Measurements from ENCODE around the gene ADPRH. TPM values are rescaled to one million over a fixed set of nuclear protein-coding genes. Genes with fewer than 3 reads are reported as not detected.

The ADPRH gene
- total and polyA plus RNA-seq, 10 of the 15 experiments (the other 5 are each of a cell fraction or from before 2014, with no cell fraction given) = 2.3 to 32.6 (median 19.0) TPM

DNA sequence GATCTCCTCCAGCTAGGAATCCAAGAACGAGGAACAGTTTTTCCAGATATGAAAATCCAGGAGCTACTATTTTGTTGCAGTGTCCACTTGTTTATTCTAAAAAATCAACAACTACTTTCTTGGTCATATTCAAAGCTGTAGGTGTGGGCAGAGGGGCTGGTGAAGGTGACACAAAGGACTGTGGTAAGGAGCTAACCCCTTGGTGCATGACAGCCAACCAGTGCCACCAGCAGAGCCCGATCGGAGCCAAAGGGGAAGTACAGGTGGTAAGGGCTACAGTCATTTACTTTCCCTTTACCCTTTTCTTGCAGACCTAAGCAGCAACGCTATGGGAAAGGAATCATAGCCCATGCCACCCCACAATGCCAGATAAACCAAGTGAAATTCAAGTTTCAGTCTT lies 49.1 kb downstream of the ADPRH start:
- ChIA-PET POLR2A (interaction anchor here (0.6 to 6.1 kb wide), 10 partner anchors 9 to 78 kb away, joined by 3 to 103 read pairs (median 4); partner anchors contain the start of genes COX17 and PLA1A), CTCF (interaction anchor here (0.7 to 3.5 kb wide), 12 partner anchors 8 to 73 kb away, joined by 3 to 42 read pairs (median 8); partner anchors contain the start of gene CD80), SMC1A (ENCODE audit: uncharacterized antibody, unreplicated experiment) (interaction anchor here (0.7 to 9.4 kb wide), 12 partner anchors 9 to 130 kb away, joined by 3 to 128 read pairs (median 8); partner anchors contain the start of genes COX17 and TIMMDC1), RAD21 (ENCODE audit: unreplicated experiment) (interaction anchor here (0.6 to 7.8 kb wide), 14 partner anchors 9 to 155 kb away, joined by 3 to 103 read pairs (median 6); partner anchors contain the start of genes CD80 and COX17)
- BruUV-seq (replicated peaks) = TSS peak; percentile 95
- intact Hi-C loops (cut with micrococcal nuclease; ENCODE audit: unreplicated experiment) (loop anchor here (1.0 to 2.0 kb wide), 3 partner anchors 30 to 66 kb away; partner anchors contain the start of gene COX17), in situ Hi-C loops (cut with MboI) (no loop called here)
- Histone ChIP-seq H3K79me2 (ENCODE audit: control insufficient read depth, insufficient read depth, low read length) (no peaks in the 10 kb centered on the region), H3K27me3 (replicated peaks in 1 of 2; ENCODE audit: control insufficient read depth in 2 of 2, insufficient read depth in 2 of 2, low read length in 1 of 2) (no peaks in the 10 kb centered on the region), H3K36me3 (ENCODE audit: control insufficient read depth in 2 of 2, insufficient read depth in 2 of 2, low read length in 1 of 2) (no peaks in the 10 kb centered on the region; a peak in 1 of 4 replicates), H3K4me3 (peak overlapping the region; percentile 24), H3K9me3 (replicated peaks; ENCODE audit: control insufficient read depth, insufficient read depth, low read length) (peaks cover 2% of the 10 kb centered on the region; the same call in 1 of the 3 replicates), H3K9ac (ENCODE audit: control insufficient read depth, insufficient read depth, low read length) (peak overlapping the region; percentile 41), H2AFZ (ENCODE audit: control insufficient read depth, low read depth, low read length) (peak overlapping the region; percentile 71), H4K20me1 (ENCODE audit: control insufficient read depth, insufficient read depth) (no peaks in the 10 kb centered on the region), H3K4me2 (ENCODE audit: control insufficient read depth, insufficient read depth) (peak overlapping the region; percentile 60), H3K4me1 (ENCODE audit: control insufficient read depth, insufficient read depth, low read length) (peaks cover 49% of the 10 kb centered on the region), H3K27ac (ENCODE audit: control insufficient read depth, insufficient read depth) (peak overlapping the region; percentile 84)
- peak; percentile 88 for ATAC-seq
- FAIRE-seq = no peak
- DNase-seq (ENCODE audit: low read depth, low spot score) = peak; percentile 82
- WGBS (ENCODE audit: insufficient coverage, insufficient replicate concordance, low lambda C conversion rate, missing lambda C conversion rate) = 4% methylated on average over 4 of the region's 4 CpGs
- TF ChIP-seq IKZF2 (IDR thresholded peaks at IDR 0.05) = peak in 1 of 2 experiments; percentile 40; a peak in 1 of 4 replicates
- no peak for TF ChIP-seq ZNF274 (IDR thresholded peaks at IDR 0.05; ENCODE audit: insufficient read depth, insufficient read length)
- TF ChIP-seq CREB1 (IDR thresholded peaks at IDR 0.05; ENCODE audit: low read depth) = no peak
- TF ChIP-seq, protein P1, sequence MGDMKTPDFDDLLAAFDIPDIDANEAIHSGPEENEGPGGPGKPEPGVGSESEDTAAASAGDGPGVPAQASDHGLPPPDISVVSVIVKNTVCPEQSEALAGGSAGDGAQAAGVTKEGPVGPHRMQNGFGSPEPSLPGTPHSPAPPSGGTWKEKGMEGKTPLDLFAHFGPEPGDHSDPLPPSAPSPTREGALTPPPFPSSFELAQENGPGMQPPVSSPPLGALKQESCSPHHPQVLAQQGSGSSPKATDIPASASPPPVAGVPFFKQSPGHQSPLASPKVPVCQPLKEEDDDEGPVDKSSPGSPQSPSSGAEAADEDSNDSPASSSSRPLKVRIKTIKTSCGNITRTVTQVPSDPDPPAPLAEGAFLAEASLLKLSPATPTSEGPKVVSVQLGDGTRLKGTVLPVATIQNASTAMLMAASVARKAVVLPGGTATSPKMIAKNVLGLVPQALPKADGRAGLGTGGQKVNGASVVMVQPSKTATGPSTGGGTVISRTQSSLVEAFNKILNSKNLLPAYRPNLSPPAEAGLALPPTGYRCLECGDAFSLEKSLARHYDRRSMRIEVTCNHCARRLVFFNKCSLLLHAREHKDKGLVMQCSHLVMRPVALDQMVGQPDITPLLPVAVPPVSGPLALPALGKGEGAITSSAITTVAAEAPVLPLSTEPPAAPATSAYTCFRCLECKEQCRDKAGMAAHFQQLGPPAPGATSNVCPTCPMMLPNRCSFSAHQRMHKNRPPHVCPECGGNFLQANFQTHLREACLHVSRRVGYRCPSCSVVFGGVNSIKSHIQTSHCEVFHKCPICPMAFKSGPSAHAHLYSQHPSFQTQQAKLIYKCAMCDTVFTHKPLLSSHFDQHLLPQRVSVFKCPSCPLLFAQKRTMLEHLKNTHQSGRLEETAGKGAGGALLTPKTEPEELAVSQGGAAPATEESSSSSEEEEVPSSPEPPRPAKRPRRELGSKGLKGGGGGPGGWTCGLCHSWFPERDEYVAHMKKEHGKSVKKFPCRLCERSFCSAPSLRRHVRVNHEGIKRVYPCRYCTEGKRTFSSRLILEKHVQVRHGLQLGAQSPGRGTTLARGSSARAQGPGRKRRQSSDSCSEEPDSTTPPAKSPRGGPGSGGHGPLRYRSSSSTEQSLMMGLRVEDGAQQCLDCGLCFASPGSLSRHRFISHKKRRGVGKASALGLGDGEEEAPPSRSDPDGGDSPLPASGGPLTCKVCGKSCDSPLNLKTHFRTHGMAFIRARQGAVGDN (IDR thresholded peaks at IDR 0.05) = peak; percentile 43; the same call in 1 of the 2 replicates
- TF ChIP-seq WRNIP1 (IDR thresholded peaks at IDR 0.05; ENCODE audit: borderline replicate concordance, low read depth, low read length) = no peak
- no peak for TF ChIP-seq SREBF1 (IDR thresholded peaks at IDR 0.05; ENCODE audit: low read length)
- no peak for TF ChIP-seq CBX3 (IDR thresholded peaks at IDR 0.05; ENCODE audit: borderline replicate concordance, low read depth)
- 0 out of 2 replicates have a peak, but pooled peaks have one; percentile 12 for TF ChIP-seq BCL11A (IDR thresholded peaks at IDR 0.05; ENCODE audit: low read depth, low read length)
- no peak for TF ChIP-seq STAT3 (IDR thresholded peaks at IDR 0.05; ENCODE audit: low read depth, low read length)
- TF ChIP-seq MEF2B (IDR thresholded peaks at IDR 0.05; ENCODE audit: partially characterized antibody, poor library complexity, severe bottlenecking) = no peak
- TF ChIP-seq, protein P2, sequence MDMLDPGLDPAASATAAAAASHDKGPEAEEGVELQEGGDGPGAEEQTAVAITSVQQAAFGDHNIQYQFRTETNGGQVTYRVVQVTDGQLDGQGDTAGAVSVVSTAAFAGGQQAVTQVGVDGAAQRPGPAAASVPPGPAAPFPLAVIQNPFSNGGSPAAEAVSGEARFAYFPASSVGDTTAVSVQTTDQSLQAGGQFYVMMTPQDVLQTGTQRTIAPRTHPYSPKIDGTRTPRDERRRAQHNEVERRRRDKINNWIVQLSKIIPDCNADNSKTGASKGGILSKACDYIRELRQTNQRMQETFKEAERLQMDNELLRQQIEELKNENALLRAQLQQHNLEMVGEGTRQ (IDR thresholded peaks at IDR 0.05; ENCODE audit: borderline replicate concordance, low read depth, low read length) = no peak
- TF ChIP-seq HCFC1 (IDR thresholded peaks at IDR 0.05; ENCODE audit: low read length) = no peak
- no peak for TF ChIP-seq PAX8 (IDR thresholded peaks at IDR 0.05)
- TF ChIP-seq NR2C2 (IDR thresholded peaks at IDR 0.05; ENCODE audit: borderline replicate concordance, control insufficient read depth, insufficient read length, low read depth) = no peak
- TF ChIP-seq POLR2AphosphoS5 (IDR thresholded peaks at IDR 0.05; ENCODE audit: low read length) = peak; percentile 13; the same call in 1 of the 2 replicates
- TF ChIP-seq, protein P3, sequence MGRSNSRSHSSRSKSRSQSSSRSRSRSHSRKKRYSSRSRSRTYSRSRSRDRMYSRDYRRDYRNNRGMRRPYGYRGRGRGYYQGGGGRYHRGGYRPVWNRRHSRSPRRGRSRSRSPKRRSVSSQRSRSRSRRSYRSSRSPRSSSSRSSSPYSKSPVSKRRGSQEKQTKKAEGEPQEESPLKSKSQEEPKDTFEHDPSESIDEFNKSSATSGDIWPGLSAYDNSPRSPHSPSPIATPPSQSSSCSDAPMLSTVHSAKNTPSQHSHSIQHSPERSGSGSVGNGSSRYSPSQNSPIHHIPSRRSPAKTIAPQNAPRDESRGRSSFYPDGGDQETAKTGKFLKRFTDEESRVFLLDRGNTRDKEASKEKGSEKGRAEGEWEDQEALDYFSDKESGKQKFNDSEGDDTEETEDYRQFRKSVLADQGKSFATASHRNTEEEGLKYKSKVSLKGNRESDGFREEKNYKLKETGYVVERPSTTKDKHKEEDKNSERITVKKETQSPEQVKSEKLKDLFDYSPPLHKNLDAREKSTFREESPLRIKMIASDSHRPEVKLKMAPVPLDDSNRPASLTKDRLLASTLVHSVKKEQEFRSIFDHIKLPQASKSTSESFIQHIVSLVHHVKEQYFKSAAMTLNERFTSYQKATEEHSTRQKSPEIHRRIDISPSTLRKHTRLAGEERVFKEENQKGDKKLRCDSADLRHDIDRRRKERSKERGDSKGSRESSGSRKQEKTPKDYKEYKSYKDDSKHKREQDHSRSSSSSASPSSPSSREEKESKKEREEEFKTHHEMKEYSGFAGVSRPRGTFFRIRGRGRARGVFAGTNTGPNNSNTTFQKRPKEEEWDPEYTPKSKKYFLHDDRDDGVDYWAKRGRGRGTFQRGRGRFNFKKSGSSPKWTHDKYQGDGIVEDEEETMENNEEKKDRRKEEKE (IDR thresholded peaks at IDR 0.05) = no peak
- no peak for TF ChIP-seq IKZF1 (conservative IDR thresholded peaks at IDR 0.05)
